HG02588 (cell line): ENCODE measurements around the gene C2CD3.
"Not testable (repeated sequence)": the region's sequence is repeated elsewhere in the genome, so short reads cannot be mapped to it uniquely, and the experiment has no call there.

Experiments used
- ATAC-seq: cut with Tn5 transposase; IDR thresholded peaks from one replicate; pipeline ENCODE4 v1.9.1; 2021; ENCODE audit warnings: mild to moderate bottlenecking, moderate library complexity; ENCODE audit not compliant: unreplicated experiment

The C2CD3 gene

GRCh38 chr11:74123008-74123448 lies 47.8 kb downstream of the C2CD3 start:
- no peak for ATAC-seq

- no peak for ATAC-seq
These were observed 49.0 kb downstream of the C2CD3 start for GRCh38 chr11:74121804-74122203.

GRCh38 chr11:74120260-74121035 lies 50.4 kb downstream of the C2CD3 start:
- ATAC-seq, result not testable (repeated sequence)

- ATAC-seq, result no peak
These were observed 54.1 kb downstream of the C2CD3 start for GRCh38 chr11:74116719-74117118.

GRCh38 chr11:74112877-74113276 lies 57.9 kb downstream of the C2CD3 start:
- ATAC-seq, result no peak

GRCh38 chr11:74106124-74106523 lies 64.7 kb downstream of the C2CD3 start:
- ATAC-seq, result no peak

GRCh38 chr11:74102321-74102720 lies 68.5 kb downstream of the C2CD3 start:
- ATAC-seq, result no peak

- no peak for ATAC-seq
These were observed 70.1 kb downstream of the C2CD3 start for GRCh38 chr11:74100735-74101134.

GRCh38 chr11:74100231-74100630 lies 70.6 kb downstream of the C2CD3 start:
- no peak for ATAC-seq

- no peak for ATAC-seq
These were observed 73.0 kb downstream of the C2CD3 start for GRCh38 chr11:74097686-74098237.

- no peak for ATAC-seq
These were observed 76.4 kb downstream of the C2CD3 start for GRCh38 chr11:74094393-74094792.

GRCh38 chr11:74092425-74092824 lies 78.4 kb downstream of the C2CD3 start:
- ATAC-seq, result no peak

GRCh38 chr11:74091549-74091948 lies 79.3 kb downstream of the C2CD3 start:
- ATAC-seq, result no peak

- ATAC-seq, result no peak
These were observed 80.1 kb downstream of the C2CD3 start for GRCh38 chr11:74090701-74091100.

- no peak for ATAC-seq
These were observed 84.4 kb downstream of the C2CD3 start for GRCh38 chr11:74086242-74086884.

GRCh38 chr11:74085542-74085892 lies 85.3 kb downstream of the C2CD3 start:
- ATAC-seq, result no peak

- ATAC-seq, result no peak
These were observed 85.8 kb downstream of the C2CD3 start for GRCh38 chr11:74084796-74085541.

GRCh38 chr11:74083927-74084326 lies 86.9 kb downstream of the C2CD3 start:
- ATAC-seq, result not testable (repeated sequence)

- ATAC-seq, result no peak
These were observed 89.4 kb downstream of the C2CD3 start for GRCh38 chr11:74081428-74081827.

GRCh38 chr11:74077193-74077592 lies 93.6 kb downstream of the C2CD3 start:
- ATAC-seq, result no peak

- no peak for ATAC-seq
These were observed 98.1 kb downstream of the C2CD3 start for GRCh38 chr11:74072721-74073120.
